ENCODE results near the gene DOLPP1.

- no peak for TF ChIP-seq POLR2A (IDR thresholded peaks at IDR 0.05; ENCODE audit: low read depth, low read length)
- TF ChIP-seq SPI1 (IDR thresholded peaks at IDR 0.05; ENCODE audit: low read depth, low read length) = no peak
- no peak for TF ChIP-seq POU2F2 (IDR thresholded peaks at IDR 0.05; ENCODE audit: low read depth, low read length)
- no peak for TF ChIP-seq TAF1 (IDR thresholded peaks at IDR 0.05; ENCODE audit: low read depth, low read length)
- no peak for TF ChIP-seq POLR2AphosphoS5 (IDR thresholded peaks at IDR 0.05; ENCODE audit: low read depth, low read length)
These were observed 43.2 kb upstream of the DOLPP1 start for GRCh38 chr9:129037767-129038098.
